HG02588 (cell line): ENCODE measurements around the gene TRMT1L.
"Not testable (repeated sequence)": the region's sequence is repeated elsewhere in the genome, so short reads cannot be mapped to it uniquely, and the experiment has no call there.

Experiments used
- ATAC-seq: cut with Tn5 transposase; IDR thresholded peaks from one replicate; pipeline ENCODE4 v1.9.1; 2021; ENCODE audit warnings: mild to moderate bottlenecking, moderate library complexity; ENCODE audit not compliant: unreplicated experiment

The TRMT1L gene, protein sequence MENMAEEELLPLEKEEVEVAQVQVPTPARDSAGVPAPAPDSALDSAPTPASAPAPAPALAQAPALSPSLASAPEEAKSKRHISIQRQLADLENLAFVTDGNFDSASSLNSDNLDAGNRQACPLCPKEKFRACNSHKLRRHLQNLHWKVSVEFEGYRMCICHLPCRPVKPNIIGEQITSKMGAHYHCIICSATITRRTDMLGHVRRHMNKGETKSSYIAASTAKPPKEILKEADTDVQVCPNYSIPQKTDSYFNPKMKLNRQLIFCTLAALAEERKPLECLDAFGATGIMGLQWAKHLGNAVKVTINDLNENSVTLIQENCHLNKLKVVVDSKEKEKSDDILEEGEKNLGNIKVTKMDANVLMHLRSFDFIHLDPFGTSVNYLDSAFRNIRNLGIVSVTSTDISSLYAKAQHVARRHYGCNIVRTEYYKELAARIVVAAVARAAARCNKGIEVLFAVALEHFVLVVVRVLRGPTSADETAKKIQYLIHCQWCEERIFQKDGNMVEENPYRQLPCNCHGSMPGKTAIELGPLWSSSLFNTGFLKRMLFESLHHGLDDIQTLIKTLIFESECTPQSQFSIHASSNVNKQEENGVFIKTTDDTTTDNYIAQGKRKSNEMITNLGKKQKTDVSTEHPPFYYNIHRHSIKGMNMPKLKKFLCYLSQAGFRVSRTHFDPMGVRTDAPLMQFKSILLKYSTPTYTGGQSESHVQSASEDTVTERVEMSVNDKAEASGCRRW

GRCh38 chr1:185156854-185157598 lies at the start of gene TRMT1L, which contains the start of gene SWT1:
TSS of gene TRMT1L (minus strand) at chr1:185156953. CDS start at chr1:185156712, 241 bp downstream.
TSS of gene SWT1 (plus strand) at chr1:185157167. CDS start at chr1:185160842, 3,675 bp downstream.
- peak; percentile 93 for ATAC-seq

DNA sequence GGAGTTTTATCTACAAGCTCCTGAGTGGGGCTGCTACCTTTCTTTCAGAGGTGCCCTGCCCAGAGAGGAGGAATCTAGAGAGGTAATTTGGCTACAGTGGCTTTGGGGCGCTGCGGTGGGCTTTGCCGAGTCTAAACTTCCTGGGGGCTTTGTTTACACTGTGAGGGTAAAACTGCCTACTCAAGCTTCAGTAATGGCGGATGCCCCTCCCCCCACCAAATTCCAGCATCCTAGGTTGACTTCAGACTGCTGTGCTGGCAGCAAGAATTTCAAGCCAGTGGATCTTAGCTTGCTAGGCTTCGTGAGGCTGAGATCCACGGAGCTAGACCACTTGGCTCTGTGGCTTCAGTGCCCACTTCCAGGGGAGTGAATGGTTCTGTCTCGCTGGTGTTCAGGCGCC lies 44.1 kb upstream of the TRMT1L start:
- ATAC-seq = no peak

- ATAC-seq = not testable (repeated sequence)
These were observed 42.0 kb upstream of the TRMT1L start for GRCh38 chr1:185198712-185199111.

GRCh38 chr1:185193756-185194155 lies 37.0 kb upstream of the TRMT1L start:
- ATAC-seq = no peak

DNA sequence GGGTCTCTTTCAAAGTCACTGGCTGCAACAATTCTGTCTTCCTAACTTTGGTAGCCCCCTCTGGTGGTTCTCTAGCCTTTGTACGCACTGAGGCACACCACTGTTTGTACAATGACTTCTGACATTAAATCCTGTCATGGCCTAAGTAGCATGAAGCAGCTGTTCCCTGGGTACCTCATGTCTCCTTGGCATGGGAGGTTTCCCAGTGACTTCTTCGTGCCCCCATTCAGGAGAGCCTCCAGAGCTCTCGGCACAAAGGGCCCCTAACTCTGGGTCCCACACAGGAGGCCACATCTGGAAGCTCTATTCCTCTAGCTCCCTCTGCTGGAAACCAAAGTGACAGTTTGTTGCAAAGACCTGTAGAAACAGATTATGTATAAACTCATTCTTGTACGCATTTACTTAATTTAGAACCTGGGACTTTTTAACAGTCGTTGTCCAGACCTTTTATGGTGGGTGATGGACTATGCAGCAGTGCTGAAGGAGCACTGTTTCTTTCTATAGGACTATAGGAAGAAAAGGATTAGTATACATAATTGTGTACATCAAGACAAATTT lies 13.6 kb upstream of the TRMT1L start:
- ATAC-seq = peak; percentile 85

- ATAC-seq = no peak
These were observed 9.4 kb upstream of the TRMT1L start for GRCh38 chr1:185166106-185166505.

- no peak for ATAC-seq
These were observed 5.7 kb upstream of the TRMT1L start for GRCh38 chr1:185162491-185162890.

DNA sequence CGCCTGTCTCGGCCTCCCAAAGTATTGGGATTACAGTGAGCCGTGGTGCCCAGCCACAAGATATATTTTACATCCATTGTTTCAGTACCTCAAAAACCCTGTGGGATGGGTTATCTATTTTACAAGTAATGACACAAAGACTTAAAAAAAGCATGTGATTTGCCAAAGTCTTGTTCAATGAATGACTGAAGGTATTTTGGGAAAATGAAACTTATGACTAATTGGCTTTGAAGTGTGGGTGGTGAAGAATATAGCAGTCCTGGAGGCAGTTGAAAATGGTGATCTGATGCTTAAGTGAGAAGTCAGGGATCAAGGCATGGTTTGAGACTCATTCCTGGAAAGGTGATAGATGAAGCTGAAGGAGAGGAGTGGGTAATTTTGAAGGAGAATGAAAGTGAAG lies 3.2 kb upstream of the TRMT1L start:
- ATAC-seq = no peak

- ATAC-seq = no peak
These were observed 2.0 kb upstream of the TRMT1L start for GRCh38 chr1:185158800-185159199.

- peak; percentile 0 for ATAC-seq
These were observed 1.1 kb upstream of the TRMT1L start for GRCh38 chr1:185157599-185158412.

DNA sequence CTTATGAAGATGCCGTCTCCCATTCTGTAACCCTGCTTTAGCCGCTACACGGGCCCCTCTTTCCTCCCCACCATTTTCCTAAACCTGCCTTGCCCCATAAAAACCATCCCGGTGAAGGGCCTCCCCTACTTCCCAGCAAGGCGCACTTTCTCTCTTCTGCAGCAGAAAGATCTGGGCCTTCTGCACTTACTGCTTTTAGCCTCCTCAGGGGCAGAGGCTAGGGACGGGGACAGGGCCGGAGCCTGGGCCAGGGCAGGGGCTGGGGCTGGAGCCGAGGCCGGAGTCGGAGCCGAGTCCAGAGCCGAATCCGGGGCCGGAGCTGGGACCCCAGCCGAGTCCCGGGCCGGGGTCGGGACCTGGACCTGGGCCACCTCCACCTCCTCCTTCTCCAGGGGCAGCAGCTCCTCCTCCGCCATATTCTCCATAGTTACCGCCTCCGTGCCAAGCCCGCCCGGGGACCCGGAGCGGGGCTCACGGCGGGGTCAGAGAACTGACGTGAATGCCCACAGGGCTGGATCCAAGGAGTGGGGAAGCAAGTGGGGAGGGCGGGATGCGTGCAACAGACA lies 382 bp downstream of the TRMT1L start:
- ATAC-seq = peak; percentile 27

GRCh38 chr1:185155600-185156287 lies 1.0 kb downstream of the TRMT1L start:
- no peak for ATAC-seq

DNA sequence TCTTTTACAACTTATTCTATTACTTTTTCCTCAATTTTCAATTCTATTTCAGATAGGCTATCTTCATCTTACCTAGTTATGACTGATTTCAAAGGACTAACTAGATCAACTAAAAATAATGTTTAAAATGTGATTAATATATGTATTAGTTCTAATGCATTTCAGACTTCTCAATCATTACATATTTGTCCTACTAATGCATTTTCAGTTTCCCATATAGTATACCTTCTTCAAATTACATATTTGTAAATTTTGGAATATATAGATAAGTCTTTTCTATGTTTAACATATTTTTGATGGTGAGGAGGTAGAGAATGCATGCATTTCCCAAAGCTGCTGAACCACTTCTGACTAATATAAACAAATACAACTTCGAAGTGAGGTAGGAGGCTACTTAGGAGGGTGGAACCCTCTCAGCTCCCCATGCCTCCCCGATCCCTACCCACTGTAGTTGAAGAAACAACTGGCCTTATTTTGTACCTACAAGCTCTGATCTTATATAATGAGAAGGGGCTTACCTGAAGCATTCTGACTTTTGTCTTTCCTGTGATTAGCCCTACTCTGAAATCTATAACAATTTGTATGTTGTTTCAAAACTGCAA lies 1.7 kb downstream of the TRMT1L start:
- ATAC-seq = no peak

DNA sequence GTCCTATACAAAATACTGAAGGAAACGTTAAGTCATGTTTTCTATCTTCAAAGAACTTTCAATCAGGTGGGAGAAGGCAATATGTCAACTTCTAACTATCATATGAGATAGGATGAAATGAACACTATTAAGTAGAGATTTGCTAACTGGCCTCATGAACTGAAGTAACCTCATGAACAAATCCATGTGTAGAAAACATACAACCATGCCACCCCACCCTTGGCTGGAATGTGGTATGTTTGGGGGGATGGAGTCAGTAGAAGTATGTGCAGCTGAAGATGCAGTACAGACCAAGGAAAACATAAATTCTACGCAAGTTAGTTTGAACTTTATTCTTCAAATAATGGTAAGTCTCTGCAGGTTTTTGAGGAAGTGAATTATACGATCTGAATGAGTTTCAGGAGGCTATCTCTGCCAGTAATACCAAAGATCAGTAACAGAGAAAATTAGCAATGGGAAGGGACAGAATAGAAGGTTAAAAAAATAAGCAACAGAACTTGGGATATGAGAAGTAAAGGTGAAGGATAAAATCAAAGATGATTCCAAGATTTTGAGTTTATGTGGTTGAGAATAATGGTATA lies 4.5 kb downstream of the TRMT1L start:
- no peak for ATAC-seq

GRCh38 chr1:185151215-185151614 lies 5.5 kb downstream of the TRMT1L start:
- ATAC-seq = no peak

DNA sequence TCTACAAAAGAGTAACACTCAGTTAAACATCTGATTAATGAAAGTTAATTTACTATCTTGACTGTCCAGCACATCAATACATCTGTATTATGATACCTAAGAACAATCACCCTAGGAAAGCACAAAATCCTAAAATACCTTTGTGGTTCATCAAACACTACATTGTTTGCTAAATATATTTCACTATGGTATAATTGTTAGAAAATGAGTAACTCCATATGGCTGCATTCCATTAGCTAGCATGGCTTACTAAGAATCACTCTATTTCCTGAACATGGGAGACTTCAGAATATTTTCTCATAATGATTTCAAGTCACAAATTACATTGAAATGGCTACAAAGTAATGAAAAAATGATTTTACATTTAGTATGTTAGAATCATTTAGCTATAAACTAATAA lies 12.5 kb downstream of the TRMT1L start:
- no peak for ATAC-seq

- ATAC-seq = no peak
These were observed 17.5 kb downstream of the TRMT1L start for GRCh38 chr1:185139246-185139645.

GRCh38 chr1:185137896-185138545 lies 18.7 kb downstream of the TRMT1L start:
- ATAC-seq = no peak
